GM23248 (cell line): ENCODE measurements around the gene CRYBG1.
"Not testable (repeated sequence)": the region's sequence is repeated elsewhere in the genome, so short reads cannot be mapped to it uniquely, and the experiment has no call there.

ENCODE experiments used
- EZH2 ChIP-seq: fragments of 200-600 bp; sonication (generic); IDR thresholded peaks from 2 replicates; pipeline ENCODE4 v1.6.1; 2018; ENCODE audit warnings: antibody characterized with exemption, mild to moderate bottlenecking; ENCODE audit not compliant: insufficient read depth, poor library complexity, severe bottlenecking
- EZH2phosphoT487 ChIP-seq: fragments of 200-600 bp; sonication (generic); IDR thresholded peaks from 2 replicates; pipeline ENCODE4 v1.6.1; 2018; ENCODE audit warnings: antibody characterized with exemption, moderate library complexity, mild to moderate bottlenecking, low read depth; ENCODE audit not compliant: insufficient read depth

DNA sequence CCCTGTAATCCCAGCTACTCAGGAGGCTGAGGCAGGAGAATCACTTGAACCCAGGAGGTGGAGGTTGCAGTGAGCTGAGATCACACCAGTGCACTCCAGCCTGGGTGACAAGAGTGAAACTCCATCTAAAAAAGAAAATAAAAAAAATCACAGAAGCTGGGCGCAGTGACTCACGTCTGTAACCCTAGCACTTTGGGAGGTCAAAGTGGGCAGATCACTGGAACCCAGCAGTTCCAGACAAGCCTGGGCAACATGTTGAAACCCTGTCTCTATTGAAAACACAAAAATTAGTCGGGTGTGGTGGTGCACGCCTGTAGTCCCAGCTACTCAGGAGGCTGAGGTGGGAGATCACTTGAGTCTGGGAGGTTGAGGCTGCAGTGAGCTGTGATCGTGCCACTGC lies 199.1 kb downstream of the CRYBG1 start:
- TF ChIP-seq EZH2phosphoT487, EZH2: not testable (repeated sequence)
